ENCODE results near the gene C6orf120.

C6orf120 gene
- total RNA-seq = 37.3 to 90.1 (median 60.3) reads per million in 18 experiments

DNA sequence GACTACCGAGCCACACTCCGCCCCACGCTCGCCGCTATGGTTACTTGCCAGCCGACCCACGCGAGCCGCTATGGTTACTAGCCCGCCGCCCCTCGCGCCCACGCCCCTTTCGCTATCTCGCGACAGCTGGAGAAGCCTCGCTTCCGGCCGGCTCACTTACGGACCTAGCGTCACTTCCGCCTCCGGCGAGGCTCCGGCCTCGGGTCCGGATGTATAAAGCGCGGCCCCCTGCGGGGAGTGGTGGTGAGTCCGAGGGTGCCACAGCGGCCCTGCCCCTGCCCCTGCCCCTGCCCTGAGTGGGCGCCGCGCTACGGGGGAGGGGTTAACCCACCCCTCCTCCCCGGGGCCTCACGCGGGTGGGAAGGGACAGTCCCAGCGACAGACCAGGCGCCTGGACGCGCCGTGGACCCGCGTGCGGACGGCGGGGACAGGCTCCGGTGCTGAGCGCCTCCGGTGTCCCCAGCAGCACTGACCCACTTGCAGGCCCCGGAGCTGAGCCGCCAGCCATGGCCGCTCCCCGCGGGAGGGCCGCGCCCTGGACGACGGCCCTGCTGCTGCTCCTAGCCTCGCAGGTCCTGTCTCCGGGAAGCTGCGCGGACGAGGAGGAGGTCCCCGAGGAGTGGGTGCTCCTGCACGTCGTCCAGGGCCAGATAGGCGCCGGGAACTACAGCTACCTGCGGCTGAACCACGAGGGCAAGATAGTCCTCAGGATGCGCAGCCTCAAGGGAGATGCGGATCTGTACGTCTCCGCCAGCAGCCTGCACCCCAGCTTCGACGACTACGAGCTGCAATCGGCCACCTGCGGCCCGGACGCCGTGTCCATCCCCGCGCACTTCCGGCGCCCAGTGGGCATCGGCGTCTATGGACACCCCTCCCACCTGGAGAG lies at the start of gene C6orf120, which contains the start of gene WDR27:
Gene C6orf120 (plus strand): TSS at position 173 of the 886 bp plus-strand sequence. CDS start 334 bp downstream, at position 507.
Gene WDR27 (minus strand): TSS at position 76 of the 886 bp plus-strand sequence. CDS start 13,024 bp downstream, outside the sequence.
- peak; percentile 100 for DNase-seq

DNA sequence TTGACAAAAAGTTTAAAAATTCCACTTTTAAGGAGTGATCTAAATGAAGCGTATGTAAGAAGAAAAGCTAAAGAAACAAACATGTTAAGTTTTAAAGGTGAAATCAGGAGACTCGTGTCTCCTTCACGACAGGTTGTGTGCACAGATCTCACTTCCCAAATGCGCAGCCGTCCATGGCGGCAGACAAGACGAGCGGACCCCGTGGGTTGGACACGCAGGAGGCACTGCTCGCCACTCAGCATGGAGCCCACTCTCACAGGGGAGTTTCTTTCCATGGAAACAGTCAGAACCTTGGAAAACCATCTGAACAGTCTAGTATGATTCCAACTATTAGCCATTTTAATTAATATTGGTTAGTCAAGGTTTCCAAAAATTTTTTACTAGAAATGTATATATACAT lies 49.0 kb upstream of the C6orf120 start:
- no peak for DNase-seq

DNA sequence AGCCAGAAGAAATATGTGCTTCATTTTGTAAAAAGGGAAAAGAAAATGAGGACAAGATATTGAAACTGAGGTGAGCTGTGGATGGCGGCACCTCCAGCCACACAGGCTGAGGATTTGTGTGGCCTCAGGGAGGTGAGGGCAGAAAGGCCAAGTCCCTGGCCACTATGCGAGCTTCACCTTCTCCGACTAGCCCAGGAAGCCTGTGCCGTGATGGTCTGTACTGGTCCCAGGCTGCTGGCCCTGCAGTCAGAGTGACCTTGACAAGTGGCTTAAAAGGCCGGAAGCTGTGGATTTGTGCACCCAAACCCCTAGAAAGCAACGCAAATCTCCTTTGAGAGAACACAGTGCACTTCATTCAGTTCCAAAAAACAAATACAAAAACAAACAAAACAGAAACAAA lies 48.2 kb upstream of the C6orf120 start:
- no peak for DNase-seq

DNA sequence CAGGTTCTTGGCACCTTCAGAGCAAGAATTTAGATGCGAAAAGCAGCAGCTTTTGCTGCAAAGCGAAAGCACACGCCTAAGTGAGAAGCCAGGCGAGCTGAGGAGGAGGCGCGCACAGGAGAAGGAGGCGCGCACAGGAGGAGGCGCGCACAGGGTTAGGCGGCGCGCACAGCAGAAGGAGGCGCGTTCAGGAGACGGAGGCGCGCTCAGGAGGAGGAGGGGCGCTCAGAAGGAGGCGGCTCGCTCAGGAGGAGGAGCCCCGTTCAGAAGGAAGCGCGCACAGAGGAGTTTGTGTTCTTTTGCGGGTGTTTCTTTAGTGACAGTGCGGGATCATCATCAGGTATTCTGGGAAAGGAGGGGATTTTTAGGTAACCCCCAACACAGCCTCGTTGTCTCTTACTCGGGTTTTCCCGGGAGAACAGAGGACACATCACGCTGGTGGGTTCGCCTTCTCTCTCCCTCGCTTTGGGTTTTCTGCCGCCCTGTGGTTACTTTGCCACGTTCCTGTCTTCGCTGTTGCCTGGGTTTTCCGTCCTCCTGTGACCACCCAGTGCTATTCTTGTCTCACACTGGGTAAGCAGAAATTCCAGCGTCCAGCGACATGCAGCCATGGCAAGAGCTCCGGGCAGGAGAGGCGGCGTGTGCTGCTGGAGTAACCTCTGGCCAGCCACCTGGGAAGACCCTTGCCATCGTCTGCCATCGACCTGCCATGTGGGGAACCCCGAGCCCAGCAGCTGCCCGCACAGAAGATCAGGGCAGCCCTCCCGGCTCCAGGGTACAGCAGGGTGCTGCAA lies 47.1 kb upstream of the C6orf120 start:
- peak; percentile 70 to 76 for DNase-seq

DNA sequence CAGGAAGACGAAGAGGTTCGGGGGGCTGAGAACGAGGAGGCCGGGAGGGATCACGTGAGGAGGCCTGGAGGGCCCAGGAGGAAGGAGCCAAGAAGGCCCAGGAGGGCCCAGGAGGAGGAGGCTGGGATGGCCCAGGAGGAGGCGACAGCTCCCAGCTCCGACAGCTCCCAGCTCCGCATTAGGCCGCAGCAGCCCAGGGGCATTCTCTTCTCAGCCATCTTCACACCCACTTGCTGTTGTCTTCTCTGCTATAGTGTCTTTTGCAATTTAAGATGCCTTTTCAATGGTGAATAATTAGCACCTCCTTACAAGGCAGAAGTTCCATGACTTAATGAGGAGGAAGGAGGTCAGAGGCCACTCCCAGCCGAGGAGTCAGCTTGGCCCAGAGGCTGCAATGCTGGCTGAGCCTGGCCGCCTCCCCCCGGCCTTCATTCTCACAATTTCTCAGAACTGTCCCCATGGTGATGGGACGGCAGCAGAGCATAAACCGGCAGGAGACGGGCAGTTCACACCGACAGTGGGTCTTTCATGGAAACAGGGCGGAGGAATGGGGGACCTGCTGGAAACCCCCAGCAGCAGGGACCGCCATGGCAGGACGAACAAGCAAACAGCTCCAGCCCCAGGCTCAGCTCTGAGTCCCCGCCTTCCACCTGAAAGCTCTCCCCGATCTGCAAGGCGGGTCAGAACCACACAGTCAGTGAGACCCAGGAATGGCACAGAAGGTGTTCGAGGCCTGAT lies 45.2 kb upstream of the C6orf120 start:
- DNase-seq = no peak

DNA sequence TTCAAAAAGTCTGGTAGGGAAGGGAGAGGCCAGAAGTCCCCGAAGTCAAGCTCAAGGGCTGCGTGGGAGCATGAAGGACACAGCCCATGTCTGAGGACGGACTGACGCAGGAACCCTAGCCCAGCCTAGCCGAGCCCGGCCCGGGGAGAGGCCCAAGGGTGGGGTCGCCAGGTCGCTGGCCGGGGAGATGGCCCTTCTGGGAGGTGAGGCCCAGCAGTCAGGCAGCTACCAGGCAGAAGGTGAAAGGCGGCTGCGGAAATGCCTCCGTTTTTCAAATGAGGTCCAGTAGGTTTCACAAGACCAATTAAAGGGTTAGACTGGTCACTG lies 44.7 kb upstream of the C6orf120 start:
- DNase-seq = no peak

DNA sequence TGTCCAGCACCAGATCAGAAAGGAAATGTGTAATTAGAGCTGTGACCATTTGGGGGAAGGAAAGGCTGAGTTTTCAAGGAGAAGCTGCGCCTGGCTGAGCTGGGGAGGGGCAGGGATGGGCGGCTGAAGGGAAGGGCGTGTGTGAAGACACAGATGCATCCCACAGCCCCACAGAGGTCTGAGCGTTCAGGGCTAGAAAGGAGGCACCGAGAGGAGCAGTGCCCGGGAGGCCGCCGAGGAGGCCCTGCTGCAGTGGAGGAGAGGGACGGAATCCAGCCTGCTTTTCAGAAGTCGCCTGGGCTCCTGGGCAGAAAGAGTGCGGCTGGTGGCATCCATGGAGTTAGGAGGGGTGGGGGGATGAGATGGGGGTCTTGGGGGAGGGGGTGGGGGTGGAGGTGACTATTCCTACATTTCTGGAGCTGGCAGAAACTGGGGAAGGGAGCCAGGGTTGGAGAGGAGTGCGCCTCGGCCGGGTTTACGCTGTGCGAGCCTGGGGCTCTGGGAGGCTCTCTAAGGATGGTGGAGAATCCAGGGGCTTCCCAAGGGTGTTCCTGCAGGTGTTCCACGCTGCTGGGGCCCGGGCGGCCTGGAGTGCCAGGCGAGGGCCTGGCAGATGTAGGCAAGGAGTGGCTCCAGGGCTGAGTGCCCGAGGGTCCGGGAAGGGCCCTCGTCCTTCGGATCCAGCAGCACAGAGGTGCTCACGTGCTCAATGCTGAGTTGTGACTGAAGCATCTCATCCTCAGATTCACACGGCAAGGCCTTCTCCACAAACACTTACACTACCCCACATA lies 41.9 kb upstream of the C6orf120 start:
- DNase-seq = no peak

DNA sequence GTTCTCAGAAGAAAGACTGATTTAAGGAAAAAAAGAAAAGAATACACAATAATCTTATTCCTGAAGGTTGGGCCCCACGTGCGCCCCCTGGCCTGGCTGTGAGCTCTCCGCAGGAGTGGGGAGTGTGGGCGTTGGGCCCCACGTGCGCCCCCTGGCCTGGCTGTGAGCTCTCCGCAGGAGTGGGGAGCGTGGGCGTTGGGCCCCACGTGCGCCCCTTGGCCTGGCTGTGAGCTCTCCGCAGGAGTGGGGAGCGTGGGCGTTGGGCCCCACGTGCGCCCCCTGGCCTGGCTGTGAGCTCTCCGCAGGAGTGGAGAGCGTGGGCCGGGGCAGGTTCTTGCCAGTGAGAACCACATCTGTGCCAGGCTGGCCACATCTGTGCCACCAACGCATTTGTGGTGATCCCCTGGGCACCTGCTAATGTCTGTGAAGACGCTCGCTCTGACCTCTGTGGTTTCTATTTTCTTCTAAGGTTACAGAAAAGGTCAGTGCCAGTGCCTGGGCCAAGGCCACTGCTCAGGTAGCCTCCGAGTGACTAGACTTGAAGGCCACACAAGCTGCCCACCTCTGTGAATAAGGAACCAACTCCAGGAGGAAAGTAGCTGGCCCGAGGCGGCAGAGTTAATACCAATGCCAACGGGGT lies 41.1 kb upstream of the C6orf120 start:
- DNase-seq = no peak

DNA sequence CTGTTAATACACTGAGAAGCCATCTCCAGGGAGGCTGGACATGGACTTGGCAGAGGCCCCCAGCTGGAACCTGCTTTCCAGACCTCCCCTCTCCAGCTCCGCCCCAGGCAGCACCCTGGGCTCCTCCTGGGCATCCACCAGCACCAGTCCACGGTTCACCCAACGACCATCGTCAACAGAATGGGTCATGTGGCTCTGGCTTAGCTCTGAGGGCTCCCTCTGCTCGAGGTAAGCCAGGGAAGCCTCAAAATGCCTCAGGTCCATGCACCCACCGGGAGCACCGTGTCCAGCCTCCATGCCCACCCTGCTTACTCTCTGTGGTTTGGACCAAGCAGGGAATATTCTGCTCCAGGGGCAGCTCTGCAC lies 40.6 kb upstream of the C6orf120 start:
- no peak for DNase-seq

DNA sequence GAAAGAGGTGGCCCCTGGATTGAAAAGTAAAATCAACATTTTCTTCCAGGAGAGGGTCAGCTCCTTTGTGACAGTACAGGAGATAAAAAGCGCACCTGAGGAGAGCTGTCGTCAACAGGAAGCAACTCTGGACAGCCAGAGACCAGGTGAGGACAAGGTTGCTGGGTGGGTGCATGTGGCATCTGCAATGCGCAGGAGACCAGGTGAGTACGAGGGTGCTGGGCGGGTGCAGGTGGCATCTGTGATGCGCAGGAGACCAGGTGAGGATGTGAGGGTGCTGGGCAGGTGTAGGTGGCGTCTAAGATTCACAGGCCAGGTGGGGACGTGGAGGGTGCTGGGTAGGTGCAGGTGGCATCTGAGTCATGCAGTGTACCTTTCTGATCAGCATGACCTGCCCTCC lies 38.5 kb upstream of the C6orf120 start:
- DNase-seq = no peak

DNA sequence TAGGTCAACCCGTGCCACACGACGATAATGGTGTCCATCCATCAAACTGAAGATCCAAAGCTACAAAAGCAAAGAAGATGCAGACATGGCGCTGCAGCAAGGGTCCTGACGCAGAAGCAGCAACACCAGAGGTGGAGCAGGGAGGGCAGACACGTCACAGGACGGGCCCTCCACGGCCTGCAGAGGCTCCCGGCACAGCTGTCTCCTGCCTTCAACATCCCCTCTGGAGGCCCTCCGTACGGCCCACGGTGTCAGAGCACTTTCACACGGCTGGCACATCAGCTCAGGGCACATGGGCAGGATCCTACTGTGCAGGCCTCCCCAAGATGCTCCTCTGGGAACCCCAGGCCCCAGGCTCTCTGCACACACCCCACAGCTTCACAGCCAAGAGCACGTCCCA lies 37.7 kb upstream of the C6orf120 start:
- DNase-seq = no peak

DNA sequence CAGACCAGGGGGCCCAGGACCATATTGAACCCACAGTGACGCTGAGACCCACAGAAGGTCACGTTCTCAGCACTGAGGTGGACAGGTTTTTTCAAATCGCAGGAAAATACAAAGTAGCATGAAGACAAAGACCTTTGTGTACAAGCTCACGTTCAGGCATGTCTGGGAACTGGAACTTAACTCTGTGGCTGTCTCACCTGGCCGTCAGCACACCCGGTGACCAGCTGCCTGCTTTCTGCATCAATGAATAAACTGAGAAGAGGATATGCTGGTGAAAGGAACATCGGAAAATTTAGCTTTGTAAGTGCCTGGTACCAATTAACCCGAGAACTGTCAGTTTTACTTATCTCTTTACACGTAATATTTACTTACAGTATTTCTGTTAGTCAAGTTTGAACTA lies 36.6 kb upstream of the C6orf120 start:
- DNase-seq = no peak

DNA sequence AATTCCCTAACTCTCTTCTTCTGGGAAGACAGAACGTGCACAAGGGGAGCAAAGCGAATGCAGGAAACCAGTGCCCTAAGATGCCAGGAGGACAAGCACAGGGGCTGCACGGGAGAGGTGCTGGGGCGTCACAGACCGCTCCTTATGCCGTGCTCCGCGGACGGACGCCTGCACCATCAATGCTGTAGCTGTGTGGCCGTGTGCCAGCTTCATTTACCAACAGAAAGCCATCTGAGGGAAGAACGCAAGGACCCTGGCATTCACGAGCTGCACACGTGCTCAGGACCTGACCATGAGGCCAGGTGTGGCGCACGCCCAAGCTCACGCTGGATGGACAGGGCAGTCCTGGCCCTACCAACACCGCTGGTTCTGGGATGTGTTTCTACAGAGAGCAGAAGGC lies 35.5 kb upstream of the C6orf120 start:
- DNase-seq = no peak

DNA sequence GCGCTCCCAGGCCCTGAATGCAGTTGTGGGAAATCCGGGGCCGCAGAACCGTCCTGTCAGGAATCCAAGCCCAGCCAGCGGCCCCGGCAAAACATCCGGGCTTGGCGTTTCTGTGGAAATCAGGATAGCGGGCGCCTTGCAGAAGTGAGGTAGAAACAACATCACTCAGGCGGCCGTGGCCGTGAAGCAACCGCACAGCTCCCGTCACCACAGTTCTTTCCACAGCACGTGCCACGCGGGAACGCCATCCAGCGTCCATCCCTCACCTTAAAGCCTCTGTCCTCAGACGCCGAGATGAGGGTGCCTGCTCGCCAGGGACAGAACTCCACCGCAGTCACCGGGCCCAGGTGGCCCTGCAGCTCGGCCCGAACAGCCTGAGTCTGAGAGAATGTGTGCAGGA lies 34.2 kb upstream of the C6orf120 start:
- DNase-seq = no peak

DNA sequence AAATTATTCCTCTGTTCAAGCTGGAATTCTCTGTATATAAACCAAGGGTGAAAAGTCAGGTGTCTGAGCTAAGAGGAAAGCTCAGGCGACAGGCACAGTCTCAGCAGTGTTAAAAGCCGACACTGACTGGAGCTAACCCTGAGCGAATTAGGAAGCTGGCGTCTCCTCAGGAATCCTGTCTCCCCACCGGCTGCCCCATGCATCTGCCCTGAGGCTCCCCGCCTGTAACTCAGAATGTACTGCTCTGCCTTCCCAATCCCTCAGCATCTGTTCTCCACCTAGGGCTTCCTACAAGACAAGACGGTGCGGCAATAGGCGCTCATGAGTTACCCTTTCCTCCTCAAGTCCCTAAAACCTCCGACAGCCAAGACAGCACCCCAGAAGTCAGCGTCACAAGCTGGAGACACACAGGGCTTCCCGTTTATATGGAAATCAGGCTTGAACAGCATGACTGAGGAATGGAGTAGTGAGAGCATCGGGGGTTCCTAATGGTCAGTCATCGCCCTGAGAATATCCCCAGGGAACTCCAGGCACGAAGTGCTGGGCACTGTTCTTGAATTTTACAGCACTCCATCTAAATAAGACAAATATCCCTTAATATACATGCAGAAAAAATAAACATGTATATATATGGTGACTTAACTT lies 33.6 kb upstream of the C6orf120 start:
- no peak for DNase-seq

DNA sequence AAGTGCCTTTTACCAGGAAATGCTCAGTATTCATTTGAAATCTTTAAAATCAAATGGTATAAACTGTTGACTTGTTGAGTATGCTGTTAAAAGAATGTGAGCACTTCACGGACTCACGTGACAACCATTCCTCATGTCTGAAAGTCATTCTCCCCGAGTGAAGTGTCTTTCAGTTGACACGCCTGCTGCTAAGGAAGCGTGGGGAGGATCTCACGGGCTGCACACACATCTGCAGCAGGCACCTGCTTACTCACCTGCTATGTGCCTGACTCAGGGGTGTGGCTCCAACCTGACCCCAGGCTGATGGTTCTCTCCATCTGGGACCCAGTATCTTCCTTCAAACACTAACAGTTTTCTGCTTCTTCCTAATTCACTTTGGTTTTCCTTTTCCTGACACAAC lies 32.8 kb upstream of the C6orf120 start:
- no peak for DNase-seq

DNA sequence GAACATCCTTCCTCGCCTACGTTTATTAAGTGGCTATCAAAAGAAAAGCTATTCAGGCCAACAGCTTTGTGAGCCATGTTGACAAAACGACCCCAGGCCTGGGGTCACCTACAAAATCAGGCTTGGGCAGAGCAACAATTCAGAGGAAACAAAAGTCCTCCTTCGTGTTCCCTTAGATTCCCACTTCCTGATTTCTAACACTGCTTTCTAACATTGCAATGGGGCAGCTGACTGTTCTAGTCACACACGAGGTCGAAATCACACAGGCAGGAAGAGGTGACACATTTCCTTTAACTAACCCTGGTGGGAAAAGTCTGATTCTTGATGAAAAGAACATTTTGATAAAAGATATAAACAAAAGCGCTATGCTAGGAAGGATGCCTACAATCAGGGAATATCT lies 32.0 kb upstream of the C6orf120 start:
- DNase-seq = peak; percentile 72 to 76

DNA sequence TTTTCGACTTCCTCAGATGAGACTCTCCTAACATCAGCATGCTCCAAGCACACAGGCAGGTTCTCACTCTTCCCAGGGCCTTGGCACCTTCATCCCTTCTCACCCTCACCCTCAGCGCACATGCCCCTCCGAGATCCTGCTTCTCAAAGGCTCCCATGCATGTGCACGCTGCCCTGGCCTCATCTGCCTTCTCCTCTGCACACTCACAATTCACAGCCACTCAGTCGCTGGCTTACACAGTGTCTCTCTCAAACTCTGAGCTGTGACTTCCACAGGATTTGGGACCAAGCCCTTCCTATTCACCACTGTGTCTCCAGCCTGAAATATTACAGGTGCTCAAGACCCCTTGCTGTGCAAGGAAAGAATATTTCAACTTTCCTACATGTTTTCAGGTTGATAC lies 30.4 kb upstream of the C6orf120 start:
- no peak for DNase-seq

DNA sequence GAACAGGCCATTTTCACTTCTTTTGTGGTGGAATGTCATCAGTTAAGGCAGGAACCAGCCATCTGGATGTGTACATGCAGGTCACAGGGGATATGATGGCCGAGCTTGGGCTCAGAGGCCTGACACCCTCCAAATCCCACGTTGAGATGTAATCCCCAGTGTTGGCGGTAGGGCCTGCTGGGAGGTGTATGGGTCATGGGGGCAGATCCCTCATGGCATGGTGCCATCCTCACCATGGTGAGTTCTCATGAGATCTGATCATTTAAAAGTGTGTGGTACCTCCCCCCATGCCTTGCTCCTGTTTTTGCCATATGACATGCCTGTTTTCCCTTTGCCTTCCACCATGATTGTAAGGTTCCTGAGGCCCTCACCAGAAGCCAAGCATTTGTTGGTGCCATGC lies 26.9 kb upstream of the C6orf120 start:
- no peak for DNase-seq

DNA sequence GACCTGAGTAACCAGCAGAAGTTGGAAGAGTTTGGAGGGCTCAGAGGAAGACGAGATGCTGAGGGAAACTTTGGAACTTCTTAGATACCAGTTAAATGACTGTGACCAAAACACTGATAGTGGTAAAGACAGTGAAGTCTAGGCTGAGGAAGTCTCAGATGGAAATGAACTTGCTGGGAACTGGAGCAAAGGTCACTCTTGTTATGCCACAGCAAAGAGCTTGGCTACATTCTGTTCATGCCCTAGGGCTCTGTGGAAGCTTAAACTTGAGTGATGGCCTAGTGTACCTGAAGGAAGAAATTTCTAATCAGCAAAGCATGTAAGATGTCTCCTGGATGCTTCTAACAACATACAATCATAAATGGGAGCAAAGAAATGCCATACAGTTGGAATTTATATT lies 24.8 kb upstream of the C6orf120 start:
- no peak for DNase-seq

DNA sequence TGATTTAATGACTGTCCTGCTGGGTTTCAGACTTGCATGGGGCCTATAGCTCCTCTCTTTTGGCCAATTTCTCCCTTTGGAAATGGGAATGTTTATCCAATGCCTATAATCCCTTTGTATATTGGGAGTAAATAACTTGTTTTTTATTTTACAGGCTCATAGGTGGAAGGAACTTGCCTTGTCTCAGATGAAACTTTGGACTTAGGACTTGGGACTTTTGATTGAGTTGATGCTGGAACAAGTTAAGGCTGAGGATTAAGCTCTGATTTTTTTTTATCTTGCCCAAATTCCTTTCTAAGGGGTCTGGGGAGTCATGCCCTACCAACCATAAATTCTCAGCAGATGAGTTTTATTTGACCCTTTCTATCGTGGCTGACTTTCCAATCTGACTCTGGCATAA lies 23.6 kb upstream of the C6orf120 start:
- no peak for DNase-seq
